ENCODE results near the gene WNT3. TPM values are rescaled to one million over a fixed set of nuclear protein-coding genes. Genes with fewer than 3 reads are reported as not detected.

Gene WNT3
- total and polyA plus RNA-seq, 2 of the 8 experiments (the other 6 are each of a cell fraction or from before 2014, with no cell fraction given): 0.56 to 2.0 TPM

GRCh38 chr17:46854515-46854914, 36.0 kb upstream of the WNT3 start:
- no peak for TF ChIP-seq TBP (IDR thresholded peaks at IDR 0.05; ENCODE audit: low read depth, low read length)
- 0 out of 2 replicates have a peak, but pooled peaks have one; percentile 27 for TF ChIP-seq BACH1 (IDR thresholded peaks at IDR 0.05; ENCODE audit: low read length)
- Histone ChIP-seq H3K18ac (ENCODE audit: extremely low read depth, low read length) (no peak overlapping the region), H3K4ac (replicated peaks; ENCODE audit: insufficient read length, low read depth, low read length) (no peak overlapping the region), H3K27me3 (replicated peaks in 1 of 4; ENCODE audit: control insufficient read depth in 3 of 4, extremely low read depth in 1 of 4, insufficient read depth in 3 of 4, low read length in 3 of 4) (peaks cover 20 to 37% (median 32%) of the 10 kb centered on the region in 4 experiments), H2BK20ac (ENCODE audit: low read length) (no peak overlapping the region), H3K9me3 (ENCODE audit: insufficient read depth in 2 of 2, low read depth in 1 of 2, low read length in 1 of 2) (no peaks in the 10 kb centered on the region), H3K4me2 (ENCODE audit: insufficient read depth in 1 of 2, low read depth in 2 of 2, low read length in 2 of 2) (no peak overlapping the region), H3K23me2 (ENCODE audit: low read depth, low read length) (peaks cover 14% of the 10 kb centered on the region), H2BK15ac (ENCODE audit: low read length) (no peak overlapping the region), H3K79me1 (ENCODE audit: low read depth, low read length) (no peaks in the 10 kb centered on the region), H4K5ac (ENCODE audit: insufficient read length, low read depth, low read length) (no peak overlapping the region), H3K9ac (replicated peaks in 1 of 4; ENCODE audit: extremely low read depth in 1 of 4, low read depth in 3 of 4, low read length in 3 of 4) (no peak overlapping the region), H3K79me2 (ENCODE audit: control insufficient read depth in 1 of 2, insufficient read depth in 2 of 2, low read length in 2 of 2) (no peaks in the 10 kb centered on the region), H3K14ac (ENCODE audit: insufficient read length) (no peak overlapping the region), H4K20me1 (replicated peaks in 1 of 2; ENCODE audit: control insufficient read depth in 1 of 2, insufficient read depth in 2 of 2, low read length in 2 of 2) (no peaks in the 10 kb centered on the region), H3K27ac (ENCODE audit: low read depth, low read length) (no peak overlapping the region), H3K4me1 (replicated peaks in 1 of 4; ENCODE audit: control insufficient read depth in 3 of 4, insufficient read depth in 4 of 4, low read length in 3 of 4) (peaks cover 0 to 5% (median 3%) of the 10 kb centered on the region in 4 experiments; a peak in 4 of 7 replicates), H3K4me3 (ENCODE audit: extremely low read depth in 1 of 4, insufficient read depth in 2 of 4, low read depth in 3 of 4, low read length in 4 of 4) (no peak overlapping the region), H2BK5ac (ENCODE audit: low read depth, low read length) (no peak overlapping the region), H3K56ac (replicated peaks; ENCODE audit: insufficient read length, low read depth, low read length) (no peak overlapping the region), H3K23ac (ENCODE audit: insufficient read length) (no peak overlapping the region), H2BK120ac (replicated peaks; ENCODE audit: low read depth, low read length) (no peak overlapping the region), H3K36me3 (ENCODE audit: control insufficient read depth in 2 of 4, insufficient read depth in 4 of 4, low read length in 3 of 4) (no peaks in the 10 kb centered on the region), H4K91ac (replicated peaks; ENCODE audit: insufficient read length, low read length) (no peak overlapping the region), H2BK12ac (ENCODE audit: low read depth, low read length) (no peak overlapping the region), H4K8ac (ENCODE audit: extremely low read depth, insufficient read depth, low read length) (no peak overlapping the region), H2AK5ac (ENCODE audit: low read depth, low read length) (no peak overlapping the region), H2AFZ (ENCODE audit: low read length) (no peak overlapping the region)
- no peak for FAIRE-seq
- WGBS, 2 experiments (ENCODE audit: extremely low coverage in 1 of 2, insufficient coverage in 1 of 2, insufficient read length in 1 of 2, insufficient replicate concordance in 2 of 2, low coverage in 1 of 2, low lambda C conversion rate in 2 of 2, missing lambda C conversion rate in 1 of 2): 90% methylated on average over 3 of the region's 3 CpGs; no CpG with 5 or more reads in 1 of the 2 experiments
- CTCF ChIA-PET (ENCODE audit: partially characterized antibody): interaction anchor here (0.6 to 5.2 kb wide), 9 partner anchors 11 to 125 kb away, joined by 3 to 35 read pairs (median 5); partner anchors contain the start of gene RPRML
- DNase-seq (ENCODE audit: low read depth in 1 of 2, low spot score in 2 of 2): no peak
- POLR2A ChIA-PET (ENCODE audit: partially characterized antibody): interaction anchor here (1.5 kb wide), 2 partner anchors 9 to 85 kb away, joined by 3 to 5 read pairs; no protein-coding TSS in a partner anchor

All from H1 (cell line).